Activated B cell treated with CpG ODN at 0.5 μM for 24 hours (primary cell): ENCODE data around the gene ANKS1B. TPM values are rescaled to one million over a fixed set of nuclear protein-coding genes. Genes with fewer than 3 reads are reported as not detected.

Experiments
- ATAC-seq: fragments of 200-7000 bp; cut with Tn5 transposase; one replicate; pipeline ENCODE4 v1.10.0; 2021; ENCODE audit warnings: low read depth, mild to moderate bottlenecking, moderate library complexity
- CTCF ChIA-PET: fragments of 350-600 bp; sonication (Branson Sonifier 250); formaldehyde crosslinking; loops from one replicate; lab custom pipeline; 2021; ENCODE audit warnings: antibody characterized with exemption; lab: Charles Lee
- POLR2A ChIA-PET: fragments of 350-600 bp; sonication (Branson Sonifier 250); formaldehyde crosslinking; loops from one replicate; lab custom pipeline; 2021; ENCODE audit warnings: antibody characterized with exemption; lab: Charles Lee
- DNase-seq: peaks from one replicate; pipeline ENCODE4 v3.0.0; 2022
- H3K27ac Mint-ChIP-seq: one replicate; pipeline ENCODE4 v1.8.0; 2020; ENCODE audit warnings: mixed read lengths
- H3K27me3 Mint-ChIP-seq: one replicate; pipeline ENCODE4 v1.8.0; 2021; ENCODE audit warnings: mixed read lengths
- H3K36me3 Mint-ChIP-seq: one replicate; pipeline ENCODE4 v1.8.0; 2021; ENCODE audit warnings: low read depth, mixed read lengths
- H3K4me1 Mint-ChIP-seq: one replicate; pipeline ENCODE4 v1.8.0; 2021; ENCODE audit warnings: mixed read lengths
- H3K4me3 Mint-ChIP-seq: one replicate; pipeline ENCODE4 v1.8.0; 2020; ENCODE audit warnings: mild to moderate bottlenecking, mixed read lengths
- H3K9me3 Mint-ChIP-seq: one replicate; pipeline ENCODE4 v1.8.0; 2020; ENCODE audit warnings: mixed read lengths
- CTCF ChIP-seq: fragments of 200-600 bp; IDR thresholded peaks from one replicate; pipeline ENCODE4 v1.8.0; 2022; ENCODE audit warnings: antibody characterized with exemption, mild to moderate bottlenecking
- intact Hi-C: fragments of 100-400 bp; cut with micrococcal nuclease; formaldehyde crosslinking; loops from one replicate; pipeline ENCODE4 v1.15.1; 2024
- total RNA-seq: library from RNA; stranded (reverse); gene quantifications from 2 replicates; pipeline ENCODE4 v1.2.3, GENCODE V29; 2022

Gene ANKS1B
- total RNA-seq, 1 donor from 2014 or later, result not detected

GRCh38 chr12:99271071-99271470 is 713.7 kb downstream of the ANKS1B start:
- CTCF ChIA-PET, result no interaction called here

GRCh38 chr12:99267038-99267437 is 717.7 kb downstream of the ANKS1B start:
- no peak overlapping the region for H3K27ac Mint-ChIP-seq
- no peaks in the 10 kb centered on the region for H3K4me1 Mint-ChIP-seq
- no peaks in the 10 kb centered on the region for H3K27me3 Mint-ChIP-seq
- peaks cover 10% of the 10 kb centered on the region for H3K9me3 Mint-ChIP-seq
- no peak overlapping the region for H3K4me3 Mint-ChIP-seq
- ATAC-seq (no peak), DNase-seq (no peak)
- CTCF ChIA-PET, result no interaction called here
- intact Hi-C loops, result no loop called here
- no peak for TF ChIP-seq CTCF
- POLR2A ChIA-PET, result no interaction called here
- no peaks in the 10 kb centered on the region for H3K36me3 Mint-ChIP-seq

More at GRCh38 chr12:99271071-99271470, 713.7 kb downstream of the ANKS1B start:
- Mint-ChIP-seq H3K9me3 (peaks cover 16% of the 10 kb centered on the region), H3K4me1 (no peaks in the 10 kb centered on the region), H3K27me3 (no peaks in the 10 kb centered on the region), H3K27ac (no peak overlapping the region), H3K4me3 (no peak overlapping the region), H3K36me3 (no peaks in the 10 kb centered on the region)
- intact Hi-C loops, result no loop called here
- POLR2A ChIA-PET, result interaction anchor here (0.7 kb wide), 1 partner anchor 12 kb away, joined by 3 read pairs; no protein-coding TSS in a partner anchor
- no peak for DNase-seq
- TF ChIP-seq CTCF, result no peak
- no peak for ATAC-seq

- intact Hi-C loops, result no loop called here
- no peak overlapping the region for H3K4me3 Mint-ChIP-seq
- ChIA-PET POLR2A (no interaction called here), CTCF (no interaction called here)
- DNase-seq, result no peak
- peaks cover 3% of the 10 kb centered on the region for H3K9me3 Mint-ChIP-seq
- no peaks in the 10 kb centered on the region for H3K36me3 Mint-ChIP-seq
- no peaks in the 10 kb centered on the region for H3K27me3 Mint-ChIP-seq
- no peak overlapping the region for H3K27ac Mint-ChIP-seq
- no peaks in the 10 kb centered on the region for H3K4me1 Mint-ChIP-seq
- no peak for ATAC-seq
- no peak for TF ChIP-seq CTCF
Measured at GRCh38 chr12:99265648-99266047, 719.1 kb downstream of the ANKS1B start.

GRCh38 chr12:99261256-99261655 is 723.5 kb downstream of the ANKS1B start:
- Mint-ChIP-seq H3K4me3 (no peak overlapping the region), H3K4me1 (no peaks in the 10 kb centered on the region)

GRCh38 chr12:99260456-99260996 is 724.2 kb downstream of the ANKS1B start:
- ATAC-seq (no peak), DNase-seq (no peak)
- peaks cover 3% of the 10 kb centered on the region for H3K9me3 Mint-ChIP-seq
- CTCF ChIA-PET, result no interaction called here
- H3K4me1 Mint-ChIP-seq, result no peaks in the 10 kb centered on the region
- POLR2A ChIA-PET, result no interaction called here
- H3K27me3 Mint-ChIP-seq, result no peaks in the 10 kb centered on the region
- H3K4me3 Mint-ChIP-seq, result no peak overlapping the region
- TF ChIP-seq CTCF, result no peak
- intact Hi-C loops, result no loop called here
- H3K27ac Mint-ChIP-seq, result no peak overlapping the region
- H3K36me3 Mint-ChIP-seq, result no peaks in the 10 kb centered on the region

More at GRCh38 chr12:99261256-99261655, 723.5 kb downstream of the ANKS1B start:
- Mint-ChIP-seq H3K36me3 (no peaks in the 10 kb centered on the region), H3K9me3 (peaks cover 3% of the 10 kb centered on the region), H3K27ac (no peak overlapping the region), H3K27me3 (no peaks in the 10 kb centered on the region)
- ChIA-PET CTCF (no interaction called here), POLR2A (no interaction called here)
- no peak for DNase-seq
- ATAC-seq, result no peak
- TF ChIP-seq CTCF, result no peak
- intact Hi-C loops, result no loop called here
